T-helper 1 cell (primary cell): ENCODE results near the gene MARK1.
"Not testable (repeated sequence)": the region's sequence is repeated elsewhere in the genome, so short reads cannot be mapped to it uniquely, and the experiment has no call there.

Experiments used
- DNase-seq, 5 donors: peaks; one replicate each; pipeline ENCODE4 v3.0.0-alpha.2; 2012 to 2020

Gene MARK1

GRCh38 chr1:220529521-220530020, 1.6 kb downstream of the MARK1 start:
- DNase-seq = no peak

- DNase-seq = no peak
Measured at GRCh38 chr1:220533504-220534109, 5.7 kb downstream of the MARK1 start.

GRCh38 chr1:220544901-220545303, 17.0 kb downstream of the MARK1 start:
- DNase-seq = no peak

GRCh38 chr1:220550811-220551399, 23.0 kb downstream of the MARK1 start:
- no peak for DNase-seq

GRCh38 chr1:220551718-220552117, 23.8 kb downstream of the MARK1 start:
- DNase-seq = no peak

GRCh38 chr1:220552672-220553260, 24.8 kb downstream of the MARK1 start:
- no peak for DNase-seq

- no peak for DNase-seq
Measured at GRCh38 chr1:220556641-220557040, 28.7 kb downstream of the MARK1 start.

GRCh38 chr1:220563564-220563963, 35.6 kb downstream of the MARK1 start:
- DNase-seq = no peak

GRCh38 chr1:220564216-220564615, 36.3 kb downstream of the MARK1 start:
- DNase-seq = no peak

GRCh38 chr1:220565670-220566069, 37.7 kb downstream of the MARK1 start:
- DNase-seq = no peak

- DNase-seq = no peak
Measured at GRCh38 chr1:220566869-220567268, 38.9 kb downstream of the MARK1 start.

GRCh38 chr1:220572416-220572815, 44.5 kb downstream of the MARK1 start:
- DNase-seq = no peak

GRCh38 chr1:220573836-220574235, 45.9 kb downstream of the MARK1 start:
- DNase-seq = no peak

GRCh38 chr1:220575718-220576497, 48.0 kb downstream of the MARK1 start:
- DNase-seq = no peak

- no peak for DNase-seq
Measured at GRCh38 chr1:220577926-220578325, 50.0 kb downstream of the MARK1 start.

- no peak for DNase-seq
Measured at GRCh38 chr1:220579317-220579716, 51.4 kb downstream of the MARK1 start.

GRCh38 chr1:220592714-220593113, 64.8 kb downstream of the MARK1 start:
- no peak for DNase-seq

GRCh38 chr1:220594356-220594755, 66.4 kb downstream of the MARK1 start:
- no peak for DNase-seq

- DNase-seq = no peak
Measured at GRCh38 chr1:220595179-220595578, 67.2 kb downstream of the MARK1 start.

GRCh38 chr1:220604926-220605325, 77.0 kb downstream of the MARK1 start:
- no peak for DNase-seq

GRCh38 chr1:220605651-220606050, 77.7 kb downstream of the MARK1 start:
- not testable (repeated sequence) for DNase-seq

GRCh38 chr1:220611100-220611499, 83.2 kb downstream of the MARK1 start:
- not testable (repeated sequence) for DNase-seq

- no peak for DNase-seq
Measured at GRCh38 chr1:220616836-220617235, 88.9 kb downstream of the MARK1 start.

- no peak for DNase-seq
Measured at GRCh38 chr1:220628431-220628830, 100.5 kb downstream of the MARK1 start.
